HG02840 (cell line): ENCODE results near the gene RAP1A.

Experiments used
- ATAC-seq: cut with Tn5 transposase; IDR thresholded peaks from one replicate; pipeline ENCODE4 v1.9.1; 2021; ENCODE audit warnings: mild to moderate bottlenecking, moderate library complexity, moderate number of reproducible peaks; ENCODE audit not compliant: unreplicated experiment, low FRiP score

Gene RAP1A

DNA sequence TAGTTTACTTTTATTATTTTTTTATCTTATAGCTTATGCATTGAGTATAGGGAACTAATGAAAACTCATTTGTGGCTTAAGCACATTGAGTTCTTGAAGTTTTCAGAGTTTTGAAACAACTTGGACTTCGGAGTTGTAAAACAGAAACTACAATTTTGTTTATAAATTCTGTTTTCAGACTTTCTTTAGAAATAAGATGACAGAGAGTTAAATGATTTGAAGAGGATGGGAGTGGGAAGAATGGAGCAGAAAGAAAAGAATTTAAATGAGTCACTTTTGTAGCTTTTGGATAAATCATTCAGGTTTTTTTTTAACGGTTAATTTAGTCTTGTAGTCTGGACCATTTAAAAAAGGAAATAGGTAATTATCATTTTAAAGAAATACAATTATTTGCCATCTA lies 87.3 kb downstream of the RAP1A start:
- ATAC-seq: no peak

DNA sequence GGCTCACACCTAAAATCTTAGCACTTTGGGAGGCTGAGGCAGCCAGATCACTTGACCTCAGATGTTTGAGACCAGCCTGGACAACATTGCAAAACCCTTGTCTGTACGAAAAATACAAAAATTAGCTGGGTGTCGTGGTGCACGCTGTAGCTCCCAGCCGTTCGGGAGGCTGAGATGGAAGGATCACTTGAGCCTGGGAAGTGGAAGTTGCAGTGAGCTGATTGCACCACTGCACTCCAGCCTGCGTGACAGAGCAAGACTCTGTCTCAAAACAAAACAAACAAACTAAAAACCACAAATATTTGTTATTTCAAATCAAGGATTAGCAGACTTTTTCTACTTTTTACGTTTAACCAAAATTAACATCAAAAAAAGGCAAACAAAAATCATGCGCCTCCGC lies 88.3 kb downstream of the RAP1A start:
- ATAC-seq: no peak

DNA sequence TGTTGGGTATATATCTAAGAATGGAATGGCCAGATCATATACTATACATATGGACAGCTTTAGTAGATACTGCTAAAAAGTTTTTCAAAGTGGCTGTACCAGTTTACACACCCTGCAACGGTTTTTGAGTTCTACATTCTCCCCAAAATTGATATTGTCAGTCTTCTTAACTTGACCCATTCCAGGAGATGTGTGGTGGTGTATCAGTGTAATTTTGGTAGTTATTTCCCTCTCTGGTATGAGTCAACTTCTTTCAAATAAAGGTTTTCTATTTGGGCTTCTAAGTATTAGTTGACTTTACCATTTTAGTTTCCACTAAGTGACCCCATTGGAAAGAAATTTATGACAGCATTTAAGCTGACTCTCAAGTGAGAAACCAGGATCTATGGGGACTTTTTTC lies 90.4 kb downstream of the RAP1A start:
- no peak for ATAC-seq

DNA sequence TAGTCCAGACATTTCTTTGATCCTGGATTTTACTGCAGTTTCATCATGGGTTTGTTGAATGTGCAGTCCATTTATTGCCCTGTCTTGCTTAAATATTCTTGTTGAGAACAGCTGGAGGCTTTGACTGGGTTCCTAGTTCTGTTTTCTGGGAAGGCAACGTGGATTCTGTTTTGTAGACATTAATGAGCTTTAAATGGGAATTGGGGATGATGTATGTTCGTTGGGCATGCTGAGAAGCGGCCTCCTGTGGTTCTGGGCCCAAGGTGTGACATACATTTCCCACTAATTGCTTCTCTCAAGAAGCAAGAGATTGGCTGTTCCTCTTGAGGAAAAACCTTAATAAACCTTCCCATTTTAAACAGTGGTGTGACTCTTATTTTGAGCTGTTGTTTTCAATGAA lies 96.7 kb downstream of the RAP1A start:
- ATAC-seq: no peak

DNA sequence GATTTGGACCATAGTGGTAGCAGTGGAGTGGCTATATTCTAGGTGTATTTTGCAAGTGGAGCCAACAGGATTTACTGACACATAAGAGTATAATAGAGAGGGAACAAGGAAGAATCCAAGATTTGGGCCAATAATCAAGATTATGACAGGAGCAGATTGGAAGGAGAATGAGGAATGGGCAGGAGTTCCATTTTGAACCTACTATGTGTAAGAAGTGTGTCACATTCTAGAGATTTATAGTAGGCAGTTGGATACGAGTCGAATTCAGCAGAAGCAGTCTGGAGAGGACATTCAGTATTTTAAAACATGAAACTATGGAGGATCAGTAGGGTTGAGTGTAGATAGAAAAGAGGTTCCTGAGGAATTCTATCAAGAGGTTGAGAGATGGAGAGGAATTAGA lies 97.9 kb downstream of the RAP1A start:
- ATAC-seq: no peak

DNA sequence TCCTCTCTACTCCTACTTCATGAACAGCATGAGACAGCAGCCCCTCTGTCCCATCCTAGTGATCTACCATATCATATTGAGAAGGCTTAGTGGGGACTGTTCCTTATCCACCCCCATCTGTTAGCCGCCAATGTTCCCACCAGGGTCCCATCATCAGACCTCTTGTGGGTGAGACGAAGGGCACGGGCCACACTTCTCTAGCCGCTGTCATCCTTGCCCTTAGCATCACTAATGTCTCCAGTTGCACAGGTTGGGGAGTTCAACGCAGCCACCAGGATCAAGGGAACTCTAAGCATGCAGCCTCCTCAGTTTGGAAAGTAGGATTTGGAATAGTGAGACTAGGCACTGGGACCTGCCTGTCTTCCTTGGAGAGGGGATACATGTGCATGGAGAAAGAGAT lies 99.5 kb downstream of the RAP1A start:
- no peak for ATAC-seq

DNA sequence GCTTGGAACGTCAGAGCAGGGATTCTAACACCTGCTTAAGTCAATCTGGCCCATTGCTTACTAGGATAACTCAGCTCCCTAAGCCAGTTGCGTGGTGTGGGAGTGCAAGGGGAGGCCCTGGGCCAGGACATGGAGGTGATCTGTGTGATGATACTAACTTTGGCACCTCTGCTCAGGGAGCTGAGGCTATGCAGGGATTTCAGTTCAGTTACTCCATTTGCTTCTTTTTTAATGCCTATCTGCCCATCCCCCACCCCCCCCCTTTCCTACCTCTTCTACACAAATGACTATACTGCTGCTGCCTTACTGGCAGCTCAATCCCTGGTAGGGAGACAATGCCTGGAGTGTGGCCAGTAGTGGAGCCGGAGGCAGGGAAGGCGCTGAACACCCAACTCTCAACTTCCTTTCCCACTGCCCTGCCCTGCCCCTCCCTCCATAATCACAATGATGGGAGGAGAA lies 100.1 kb downstream of the RAP1A start:
- ATAC-seq: no peak

DNA sequence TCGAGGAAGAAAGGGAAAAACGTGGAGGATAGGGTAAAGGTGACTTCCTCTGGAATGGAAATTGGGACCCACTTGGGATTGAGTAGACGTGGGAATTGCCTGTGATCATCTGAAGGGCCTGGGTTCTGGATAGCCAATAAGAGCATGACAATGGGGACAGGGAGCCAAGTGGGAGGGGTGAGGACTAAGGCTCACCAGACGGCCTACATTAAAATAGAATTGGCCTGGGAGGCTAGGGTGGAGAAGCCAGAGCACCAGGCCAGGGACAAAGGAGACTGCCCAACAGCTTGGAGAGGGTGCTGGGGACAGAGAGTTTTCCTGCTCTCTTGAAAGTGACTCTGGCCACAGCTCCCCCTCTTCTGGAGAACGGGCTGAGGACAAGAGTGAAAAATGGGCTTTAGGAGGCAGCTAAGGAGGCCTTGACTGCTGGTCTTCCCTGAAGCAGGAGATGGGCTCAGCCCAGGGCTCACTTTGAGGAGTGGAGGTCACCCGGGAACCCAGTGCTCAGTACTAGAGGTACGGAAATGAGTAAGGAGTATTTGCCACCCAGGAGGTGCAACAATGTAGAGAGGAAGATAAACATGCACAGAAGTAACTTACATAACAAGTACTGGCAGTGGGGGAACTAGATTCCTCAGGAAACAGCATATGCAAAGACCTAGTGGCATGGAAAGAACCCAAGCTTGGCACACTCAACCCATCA lies 100.8 kb downstream of the RAP1A start:
- no peak for ATAC-seq

DNA sequence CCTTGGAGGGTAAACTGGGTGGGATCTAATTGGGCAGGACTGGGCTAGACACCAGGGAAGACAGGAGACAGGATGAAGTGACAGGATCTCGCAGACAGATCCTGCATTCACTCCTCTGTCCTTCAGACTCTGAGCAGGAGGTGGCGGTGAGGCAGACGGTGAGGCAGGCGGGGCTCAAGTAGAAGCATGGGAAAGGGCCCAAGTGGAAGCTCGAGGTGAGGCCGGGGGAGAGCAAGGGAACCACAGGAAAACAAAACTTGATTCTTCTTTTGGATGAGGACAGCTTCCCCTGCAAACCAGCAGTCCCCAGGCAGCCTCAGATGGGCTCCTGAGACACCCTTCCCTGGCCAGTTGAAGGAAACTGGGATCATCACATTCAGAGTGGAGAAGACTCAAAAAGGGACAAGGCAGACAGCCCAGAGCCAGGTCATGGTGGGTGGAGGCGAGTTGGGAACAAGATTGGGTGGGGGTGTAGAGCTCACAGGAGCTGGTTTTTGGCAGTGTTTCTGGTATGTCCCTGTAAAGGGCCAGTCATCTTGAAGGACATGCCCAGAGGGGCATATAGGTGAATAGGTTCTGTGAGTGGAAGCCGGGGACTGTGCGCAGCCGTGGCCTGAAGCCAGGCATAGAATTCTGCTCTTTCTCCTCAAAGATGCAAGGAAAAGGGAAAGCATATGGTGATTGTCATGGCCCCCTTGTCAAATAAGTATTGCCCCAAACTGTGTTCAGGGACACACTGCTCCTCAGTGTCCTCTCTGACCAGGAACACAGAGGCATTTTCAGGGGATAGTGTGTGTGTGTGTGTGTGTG lies 101.6 kb downstream of the RAP1A start:
- ATAC-seq: no peak

DNA sequence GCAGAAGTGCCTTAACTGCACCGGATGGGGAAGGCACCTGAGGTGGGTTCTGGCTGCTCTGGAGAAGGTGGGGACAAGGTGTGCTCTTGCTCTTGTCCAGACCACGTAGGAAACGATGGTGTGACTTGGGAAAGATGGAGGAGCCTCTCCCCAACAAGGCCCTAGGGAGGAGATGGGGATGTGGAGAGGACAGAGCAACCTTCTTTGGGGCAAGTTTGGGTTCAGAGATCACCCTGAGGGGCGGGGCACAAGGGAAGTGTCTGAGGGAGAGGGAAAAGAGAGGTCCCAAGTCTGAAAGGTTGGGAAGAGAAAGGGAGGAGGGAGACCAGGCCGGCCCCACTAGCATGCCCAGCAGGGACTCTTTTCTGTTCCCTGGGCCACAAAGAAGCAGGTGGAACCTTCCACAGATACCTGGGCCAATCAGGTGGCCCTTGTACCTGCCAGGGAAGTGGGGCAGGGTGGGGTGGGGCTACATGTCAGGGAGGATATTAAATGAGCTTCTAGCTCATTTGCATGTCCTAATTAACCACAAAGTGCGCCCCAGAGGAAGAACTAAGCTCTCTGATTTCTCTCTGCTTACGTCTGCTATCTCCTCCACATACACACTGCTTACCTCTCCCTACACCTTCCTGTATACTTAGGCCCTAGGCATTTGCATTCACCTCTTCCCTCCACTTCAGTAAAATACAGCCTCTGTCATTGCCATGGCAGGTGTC lies 103.7 kb downstream of the RAP1A start:
- ATAC-seq: no peak

DNA sequence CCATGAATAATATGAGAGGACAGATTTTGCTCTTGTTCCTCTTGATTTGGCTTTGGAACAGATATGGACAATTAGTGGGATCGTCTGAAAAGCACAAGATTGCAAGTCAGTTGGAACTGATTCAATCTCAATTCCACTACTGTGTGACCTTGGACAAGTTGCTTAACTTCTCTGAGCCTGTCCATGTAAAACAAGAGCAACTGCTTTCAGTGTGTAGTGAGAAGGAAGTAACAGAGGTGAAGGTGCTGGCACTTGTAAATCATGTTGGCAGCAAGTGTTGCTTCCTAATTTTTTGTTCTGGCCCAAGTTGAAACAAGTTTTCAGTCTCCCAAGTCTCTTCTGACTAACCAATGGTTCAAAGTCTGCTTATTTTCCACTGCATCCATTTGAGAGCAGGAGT lies 104.3 kb downstream of the RAP1A start:
- no peak for ATAC-seq

DNA sequence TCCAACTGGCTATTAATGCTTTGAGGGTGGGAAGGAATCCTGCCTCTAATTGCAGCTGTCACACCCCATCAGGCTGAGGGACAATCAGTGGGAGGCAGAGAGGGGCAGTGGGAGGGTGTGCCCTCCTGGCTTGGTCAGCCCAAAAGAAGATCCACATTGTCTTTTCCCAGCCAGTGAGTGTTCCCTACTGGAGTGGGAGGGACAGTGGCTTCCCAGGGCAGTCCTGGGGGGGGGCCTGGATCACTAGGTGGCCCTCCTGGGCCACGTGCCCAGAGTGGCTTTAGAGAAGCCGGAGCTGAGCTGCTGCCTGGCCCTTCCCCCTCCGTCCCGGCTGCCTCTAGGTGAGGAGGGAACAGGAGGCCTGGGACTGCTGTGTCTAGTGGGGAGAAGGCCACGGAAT lies 105.6 kb downstream of the RAP1A start:
- ATAC-seq: no peak

DNA sequence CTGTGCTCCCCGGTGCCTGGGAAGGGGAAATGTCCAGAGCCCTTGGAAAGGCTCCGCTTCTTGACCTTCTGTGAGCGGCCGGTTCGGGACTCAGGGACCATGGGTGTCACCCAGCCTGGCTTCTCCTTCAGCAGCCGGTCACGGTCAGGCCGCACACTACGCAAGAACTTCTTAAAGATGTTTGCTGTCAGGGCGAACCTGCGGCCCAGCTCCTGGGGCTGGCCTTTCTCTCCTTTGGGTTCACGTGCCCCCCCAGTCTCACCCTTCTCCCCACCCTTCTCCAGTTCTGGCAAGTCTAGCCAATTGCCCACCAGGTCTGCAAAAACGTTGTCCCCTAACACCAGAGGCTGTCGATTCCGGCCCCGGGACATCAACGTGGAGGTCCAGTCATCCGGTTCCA lies 107.5 kb downstream of the RAP1A start:
- ATAC-seq: no peak

DNA sequence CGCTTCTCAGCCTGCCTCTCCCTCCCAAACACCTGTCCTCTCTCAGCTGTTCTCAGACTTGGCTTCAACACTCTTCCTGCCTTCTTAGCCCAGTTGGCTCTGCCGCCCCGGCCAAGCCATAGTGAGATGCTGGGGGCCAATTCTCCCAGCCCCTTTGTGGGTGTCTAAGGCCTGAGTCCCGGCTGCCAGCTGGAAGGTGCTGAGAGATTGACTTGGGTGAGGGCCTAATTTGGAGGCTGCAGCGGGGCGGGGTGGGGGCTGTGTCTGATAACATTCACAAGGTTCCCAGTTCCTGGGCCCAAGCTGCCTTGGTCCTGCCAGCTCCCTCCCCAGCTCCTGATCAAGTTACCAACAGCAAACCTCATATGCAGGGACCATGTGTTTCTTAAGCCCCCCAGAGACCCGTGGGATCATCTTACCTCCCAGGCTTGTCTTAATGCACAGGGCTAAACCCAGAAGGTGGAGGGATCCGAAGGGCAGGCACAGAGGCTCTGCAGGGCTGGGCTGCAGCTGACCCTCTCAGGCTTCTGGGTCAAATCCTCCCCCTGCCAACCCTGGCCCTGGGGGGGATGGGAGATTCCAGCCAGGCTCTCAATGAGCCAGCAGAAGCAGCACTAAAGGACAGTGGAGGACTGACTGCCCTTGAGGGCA lies 109.8 kb downstream of the RAP1A start:
- ATAC-seq: no peak

DNA sequence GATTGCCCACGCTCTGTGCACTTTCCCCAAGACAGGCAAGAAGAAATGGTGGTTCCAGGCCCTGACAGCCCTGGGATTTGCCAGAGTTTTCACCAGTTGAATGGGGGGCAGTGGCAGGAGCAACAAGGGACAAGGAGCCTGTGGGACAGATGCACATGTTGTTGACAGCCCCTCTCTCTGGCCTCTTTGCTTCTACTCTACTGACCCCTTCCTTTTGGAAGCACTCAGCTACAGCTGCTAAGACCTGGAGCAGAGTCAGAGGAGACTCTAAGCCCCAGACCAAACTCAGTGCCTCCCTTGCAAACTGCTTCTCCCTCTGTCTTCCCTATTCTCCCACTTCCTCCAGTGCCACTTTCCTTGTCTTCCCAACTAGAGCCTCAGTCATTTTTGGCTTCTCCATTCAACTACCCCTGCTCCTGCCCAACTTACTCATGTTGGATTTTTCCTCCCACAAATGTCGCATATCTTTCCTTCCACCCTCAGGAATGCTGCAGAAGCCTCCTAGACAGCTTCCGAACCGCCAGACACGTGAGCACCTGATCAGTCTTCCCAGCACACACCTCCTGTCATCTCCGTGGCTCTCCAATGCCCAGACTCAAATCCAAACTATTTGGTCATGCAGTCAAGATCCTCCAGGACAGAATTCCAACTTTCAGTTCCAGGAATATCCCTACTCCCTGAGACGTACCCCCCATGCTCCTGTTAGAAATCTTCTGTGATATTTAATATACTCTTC lies 110.5 kb downstream of the RAP1A start:
- no peak for ATAC-seq

DNA sequence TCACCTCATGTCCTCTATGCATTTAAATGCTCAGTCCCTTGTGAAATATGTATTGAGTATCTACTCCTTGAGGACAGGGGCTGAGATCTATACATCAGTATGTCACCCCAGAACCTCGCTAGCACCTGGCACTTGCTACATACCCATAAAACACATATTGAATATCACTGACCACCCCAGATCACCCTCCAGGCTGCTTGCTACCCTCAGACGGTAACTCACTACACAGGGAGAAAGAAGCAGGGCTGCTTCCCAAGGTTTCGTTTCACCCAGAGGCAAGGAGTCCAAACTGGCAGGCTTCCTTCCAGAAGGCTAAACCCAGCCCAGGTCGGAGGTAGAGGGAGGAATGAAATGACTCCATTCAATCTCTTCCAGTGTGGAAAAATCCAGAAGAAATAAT lies 111.1 kb downstream of the RAP1A start:
- ATAC-seq: no peak

DNA sequence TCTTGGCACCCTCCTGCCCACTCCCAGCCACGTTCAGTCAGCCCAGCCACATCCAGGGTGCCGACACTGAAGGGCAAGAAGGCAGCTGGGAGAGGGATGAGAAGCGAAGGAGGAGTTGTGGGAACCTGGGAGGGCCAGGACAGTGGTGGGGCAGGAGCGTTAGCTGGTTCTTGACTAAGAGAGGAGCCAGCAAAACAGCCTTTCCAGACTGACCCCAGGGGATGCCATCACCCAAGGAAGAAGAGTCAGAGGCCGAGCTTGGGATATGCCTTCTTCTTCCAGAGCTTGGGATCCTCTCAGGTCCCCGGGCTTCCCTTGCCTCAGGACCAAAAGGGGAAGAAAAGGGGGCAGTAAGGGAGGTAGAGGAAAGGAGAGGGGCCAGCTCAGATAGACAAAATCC lies 112.4 kb downstream of the RAP1A start:
- no peak for ATAC-seq

DNA sequence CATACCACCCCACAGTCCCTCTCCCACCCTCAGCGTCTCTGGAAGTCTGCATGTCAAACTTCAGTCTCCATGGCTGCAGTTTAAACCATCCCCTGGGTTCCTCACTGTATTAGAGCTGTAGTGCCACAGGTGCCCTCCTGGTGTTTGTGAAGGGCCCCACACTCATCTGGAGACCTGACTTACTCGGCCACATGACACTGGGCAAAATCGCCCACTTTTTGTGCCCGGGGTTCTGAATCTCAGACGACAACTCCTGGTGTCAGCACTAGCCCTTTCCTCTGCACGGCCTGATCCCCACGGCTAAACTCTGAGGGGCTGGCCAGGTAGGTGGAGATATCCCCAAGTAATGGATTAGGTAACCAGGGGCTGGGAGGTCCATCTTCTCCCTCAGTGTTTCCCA lies 113.1 kb downstream of the RAP1A start:
- no peak for ATAC-seq

DNA sequence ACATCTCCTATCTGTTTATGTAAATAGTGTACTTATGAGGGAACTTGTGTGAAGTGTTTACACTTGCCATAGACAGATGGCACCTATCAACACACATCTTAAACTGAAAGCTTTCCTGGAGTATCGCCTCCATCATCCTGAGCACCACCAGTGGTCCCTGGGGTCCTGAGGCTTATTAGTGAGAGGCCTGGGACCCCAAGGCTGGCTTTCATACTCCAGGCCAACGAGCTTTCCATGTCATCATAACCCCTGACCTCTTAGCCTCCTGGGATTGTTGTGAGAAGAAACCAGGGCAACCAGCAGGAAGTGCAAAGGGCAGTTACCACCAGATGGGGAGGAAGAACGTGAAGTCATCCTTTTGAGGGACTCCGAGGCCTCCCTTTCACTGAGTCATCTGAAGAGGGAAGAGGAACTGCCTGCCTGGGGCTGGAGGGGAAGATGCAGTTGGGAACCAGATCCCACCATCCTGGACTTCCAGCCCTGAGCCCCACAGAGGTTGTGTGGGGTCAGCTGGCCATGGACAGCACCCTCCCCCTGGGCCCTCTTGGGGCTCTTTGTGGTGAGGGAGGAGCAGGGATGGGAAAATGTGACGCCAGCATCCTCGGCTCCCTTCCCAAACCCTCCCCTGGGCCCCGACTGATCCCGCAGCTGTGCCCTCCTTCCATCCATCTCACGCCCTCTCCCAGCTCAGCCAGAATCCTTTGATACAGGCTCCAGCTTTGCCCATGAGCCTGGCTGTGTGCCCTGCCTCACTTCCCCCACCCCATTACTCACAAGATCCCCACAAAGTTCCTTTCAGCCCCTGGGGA lies 113.8 kb downstream of the RAP1A start:
- ATAC-seq: no peak

DNA sequence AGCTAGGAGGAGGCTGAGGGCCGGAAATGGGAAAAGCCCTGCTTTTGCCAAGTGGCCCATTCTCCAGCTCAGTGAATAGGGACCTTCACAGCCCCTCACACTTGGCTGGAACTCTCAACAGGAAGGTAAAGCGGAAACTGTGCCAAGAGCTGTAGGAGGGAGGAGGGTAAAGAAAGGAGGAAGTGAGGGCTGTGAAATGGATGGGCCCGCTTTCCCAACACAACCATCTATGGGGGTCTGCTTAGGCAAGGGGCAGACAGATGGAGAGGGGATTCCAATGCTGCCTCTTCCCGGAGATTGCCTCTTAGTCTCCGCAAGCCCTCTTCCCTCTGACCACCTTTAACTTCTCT lies 114.4 kb downstream of the RAP1A start:
- no peak for ATAC-seq
